NB4 (cell line): ENCODE data around the gene ZMYND8.
"Not testable (repeated sequence)": the region's sequence is repeated elsewhere in the genome, so short reads cannot be mapped to it uniquely, and the experiment has no call there.

Experiments
- DNase-seq: peaks from one replicate; pipeline ENCODE4 v3.0.0; 2010; ENCODE audit warnings: low read depth
- H3K4me3 ChIP-seq: one replicate; pipeline ENCODE4 v1.5.1; 2011; ENCODE audit warnings: mild to moderate bottlenecking, low read depth, low read length, moderate library complexity
- CTCF ChIP-seq: IDR thresholded peaks from one replicate; pipeline ENCODE4 v1.5.1; 2012; ENCODE audit warnings: low read depth, low read length
- MAX ChIP-seq: IDR thresholded peaks from 2 replicates; pipeline ENCODE4 v1.6.1; 2011; ENCODE audit warnings: low read depth, low read length
- MYC ChIP-seq: IDR thresholded peaks from 2 replicates; pipeline ENCODE4 v1.6.1; 2011; ENCODE audit warnings: low read depth, low read length
- POLR2A ChIP-seq: IDR thresholded peaks from 2 replicates; pipeline ENCODE4 v1.6.1; 2011; ENCODE audit warnings: mild to moderate bottlenecking; ENCODE audit not compliant: insufficient read length; ENCODE audit errors: extremely low read depth

The ZMYND8 gene

GRCh38 chr20:47309394-47309793 lies 47.1 kb downstream of the ZMYND8 start:
- no peak for DNase-seq
- TF ChIP-seq POLR2A (no peak), CTCF (no peak), MAX (no peak), MYC (no peak)

GRCh38 chr20:47307569-47307968 lies 48.9 kb downstream of the ZMYND8 start:
- H3K4me3 ChIP-seq, DNase-seq: not testable (repeated sequence)

More at GRCh38 chr20:47309394-47309793, 47.1 kb downstream of the ZMYND8 start:
- H3K4me3 ChIP-seq, result no peak overlapping the region

GRCh38 chr20:47306755-47307370 lies 49.6 kb downstream of the ZMYND8 start:
- no peak for TF ChIP-seq POLR2A
- no peak for TF ChIP-seq CTCF
- no peak for TF ChIP-seq MYC
- TF ChIP-seq MAX, result no peak
- no peak overlapping the region for H3K4me3 ChIP-seq
- DNase-seq, result no peak

GRCh38 chr20:47306095-47306494 lies 50.4 kb downstream of the ZMYND8 start:
- TF ChIP-seq POLR2A (no peak), MAX (no peak), MYC (no peak), CTCF (no peak)
- H3K4me3 ChIP-seq, result no peak overlapping the region
- DNase-seq, result no peak

GRCh38 chr20:47305667-47306066 lies 50.8 kb downstream of the ZMYND8 start:
- no peak overlapping the region for H3K4me3 ChIP-seq
- TF ChIP-seq MAX, result no peak
- no peak for TF ChIP-seq CTCF
- TF ChIP-seq POLR2A, result no peak
- no peak for DNase-seq

GRCh38 chr20:47304287-47304686 lies 52.2 kb downstream of the ZMYND8 start:
- no peak for DNase-seq
- TF ChIP-seq CTCF, result no peak
- no peak for TF ChIP-seq MAX
- no peak for TF ChIP-seq POLR2A
- no peak for TF ChIP-seq MYC

More at GRCh38 chr20:47304287-47304686, 52.2 kb downstream of the ZMYND8 start:
- H3K4me3 ChIP-seq, result no peak overlapping the region
